Cerebellar nuclear complex (tissue), 1 donor: ENCODE data around the gene CAPN15.

Experiments used
- DNase-seq, 2 experiments: peaks; one replicate each; lab custom pipeline; 2025; lab: John Stamatoyannopoulos, UW

Gene CAPN15

GRCh38 chr16:525520-526180 is 1.9 kb upstream of the CAPN15 start:
- DNase-seq = no peak

- DNase-seq = no peak
Observed at GRCh38 chr16:526181-527014, 1.1 kb upstream of the CAPN15 start.

- no peak for DNase-seq
Observed at GRCh38 chr16:528111-529011, 849 bp downstream of the CAPN15 start.

- no peak for DNase-seq
Observed at GRCh38 chr16:529012-529575, 1.6 kb downstream of the CAPN15 start.

- no peak for DNase-seq
Observed at GRCh38 chr16:530111-530817, 2.8 kb downstream of the CAPN15 start.

DNA sequence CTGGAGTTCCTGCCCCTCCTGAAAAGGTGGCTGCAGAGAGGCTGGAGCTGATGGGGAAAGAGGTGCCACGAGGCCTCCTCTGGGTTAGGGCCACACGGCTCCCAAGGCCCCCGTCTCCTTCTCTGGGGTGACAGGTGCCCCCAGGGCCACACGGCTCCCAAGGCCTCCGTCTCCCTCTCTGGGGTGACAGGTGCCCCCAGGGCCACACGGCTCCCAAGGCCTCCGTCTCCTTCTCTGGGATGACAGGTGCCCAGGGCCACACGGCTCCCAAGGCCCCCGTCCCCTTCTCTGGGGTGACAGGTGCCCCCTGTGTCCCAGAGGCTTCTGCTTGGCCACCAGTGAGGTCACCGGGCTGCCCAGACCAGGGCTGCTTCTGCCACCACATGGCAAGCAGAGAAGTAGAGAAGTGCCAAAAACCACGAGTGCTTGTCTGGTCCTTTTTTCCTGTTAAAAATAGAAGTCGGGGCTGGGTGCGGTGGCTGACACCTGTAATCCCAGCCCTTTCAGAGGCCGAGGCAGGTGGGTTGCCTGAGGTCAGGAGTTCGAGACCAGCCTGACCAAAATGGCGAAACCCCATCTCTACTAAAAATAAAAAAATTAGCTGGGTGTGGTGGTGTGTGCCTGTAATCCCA is 4.1 kb downstream of the CAPN15 start:
- no peak for DNase-seq

DNA sequence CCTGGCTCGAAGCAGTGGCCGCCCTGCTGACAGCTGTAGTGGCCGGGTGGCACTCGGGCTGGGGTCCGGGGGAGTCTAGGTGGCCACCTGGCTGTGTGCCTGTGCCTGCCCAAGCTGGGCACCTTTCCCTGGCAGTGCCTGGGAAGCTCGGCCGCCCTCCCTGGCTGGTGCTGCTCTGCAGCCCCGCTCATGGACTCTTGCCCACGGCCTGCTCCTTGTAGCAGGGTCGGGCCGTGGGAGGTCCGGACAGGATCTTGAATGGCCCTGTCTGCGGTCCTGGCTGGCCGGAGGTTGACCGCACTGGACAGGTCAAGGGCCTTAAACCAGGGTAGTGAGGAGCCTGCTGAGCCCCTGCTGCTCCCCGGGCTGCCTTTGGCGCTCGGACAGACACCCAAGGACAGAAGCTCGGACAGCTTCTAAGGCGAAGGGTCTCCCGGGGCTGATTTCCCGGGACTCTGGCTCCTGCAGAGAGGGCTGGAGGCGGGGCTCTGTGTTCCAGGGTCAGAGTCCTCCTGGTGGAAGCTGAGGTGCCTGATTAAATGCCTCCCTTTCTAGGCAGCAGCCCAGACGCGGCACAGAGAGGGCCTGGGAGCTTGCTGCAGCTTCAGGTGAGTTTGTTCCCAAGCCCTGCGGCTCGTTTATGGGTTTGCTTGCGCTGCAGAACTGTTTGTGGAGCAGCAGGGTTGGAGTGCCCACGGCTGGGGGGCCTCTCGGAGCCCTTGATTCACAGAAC is 6.0 kb downstream of the CAPN15 start:
- no peak for DNase-seq

DNA sequence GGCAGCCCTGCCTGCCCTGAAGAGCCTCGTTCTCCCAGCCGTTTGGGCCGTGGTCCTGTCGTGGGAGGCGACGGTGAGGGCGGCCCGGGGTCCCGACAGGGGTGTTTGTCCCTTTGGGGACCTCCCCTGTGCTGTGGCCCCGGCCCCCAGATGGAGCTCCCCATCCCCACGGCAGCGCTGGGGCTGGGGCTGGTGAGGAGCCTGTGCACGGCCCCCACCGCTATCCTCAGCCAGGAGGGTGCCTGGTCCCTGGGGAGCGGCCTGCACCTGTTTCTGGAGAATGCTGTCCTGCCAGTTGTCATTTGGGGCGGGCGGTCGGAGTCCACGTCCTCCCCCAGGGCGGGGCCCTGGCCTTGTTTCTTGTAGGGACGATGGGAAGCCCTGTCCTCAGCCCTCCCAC is 6.6 kb downstream of the CAPN15 start:
- no peak for DNase-seq

DNA sequence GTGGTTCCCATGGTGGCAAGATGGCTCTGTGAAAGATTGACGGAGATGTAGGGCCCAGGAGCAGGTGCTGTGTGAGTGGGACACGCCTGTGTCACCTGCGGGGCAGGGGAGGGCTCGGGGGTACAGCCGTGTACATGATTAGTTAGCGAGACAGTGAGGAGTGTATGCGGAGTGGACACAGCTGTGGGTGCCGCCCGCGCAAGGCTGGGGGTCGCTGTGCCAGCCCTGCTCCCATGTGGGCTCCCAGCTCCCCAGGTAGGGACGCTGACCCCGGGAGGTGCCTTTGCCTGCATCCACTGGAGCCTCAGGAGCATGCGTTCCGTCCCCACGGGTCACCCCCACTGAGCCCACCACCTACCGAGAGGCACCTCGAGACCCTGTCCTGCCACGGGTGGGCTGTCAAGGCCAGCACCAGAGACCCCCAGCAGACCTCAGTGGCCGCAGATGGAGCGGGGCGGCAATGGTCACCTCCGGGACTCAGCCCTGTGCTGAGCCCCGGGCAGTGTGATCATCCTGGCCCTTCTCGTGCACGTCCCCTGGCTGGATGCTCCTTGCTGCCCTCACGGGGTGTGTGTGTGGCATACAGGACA is 7.4 kb downstream of the CAPN15 start:
- DNase-seq = no peak

- no peak for DNase-seq
Observed at GRCh38 chr16:535446-536405, 8.2 kb downstream of the CAPN15 start.

GRCh38 chr16:536746-537145 is 9.2 kb downstream of the CAPN15 start:
- DNase-seq = no peak

GRCh38 chr16:537415-538335 is 10.2 kb downstream of the CAPN15 start:
- DNase-seq = no peak

- no peak for DNase-seq
Observed at GRCh38 chr16:539901-540530, 12.5 kb downstream of the CAPN15 start.

- no peak for DNase-seq
Observed at GRCh38 chr16:540645-541340, 13.3 kb downstream of the CAPN15 start.

DNA sequence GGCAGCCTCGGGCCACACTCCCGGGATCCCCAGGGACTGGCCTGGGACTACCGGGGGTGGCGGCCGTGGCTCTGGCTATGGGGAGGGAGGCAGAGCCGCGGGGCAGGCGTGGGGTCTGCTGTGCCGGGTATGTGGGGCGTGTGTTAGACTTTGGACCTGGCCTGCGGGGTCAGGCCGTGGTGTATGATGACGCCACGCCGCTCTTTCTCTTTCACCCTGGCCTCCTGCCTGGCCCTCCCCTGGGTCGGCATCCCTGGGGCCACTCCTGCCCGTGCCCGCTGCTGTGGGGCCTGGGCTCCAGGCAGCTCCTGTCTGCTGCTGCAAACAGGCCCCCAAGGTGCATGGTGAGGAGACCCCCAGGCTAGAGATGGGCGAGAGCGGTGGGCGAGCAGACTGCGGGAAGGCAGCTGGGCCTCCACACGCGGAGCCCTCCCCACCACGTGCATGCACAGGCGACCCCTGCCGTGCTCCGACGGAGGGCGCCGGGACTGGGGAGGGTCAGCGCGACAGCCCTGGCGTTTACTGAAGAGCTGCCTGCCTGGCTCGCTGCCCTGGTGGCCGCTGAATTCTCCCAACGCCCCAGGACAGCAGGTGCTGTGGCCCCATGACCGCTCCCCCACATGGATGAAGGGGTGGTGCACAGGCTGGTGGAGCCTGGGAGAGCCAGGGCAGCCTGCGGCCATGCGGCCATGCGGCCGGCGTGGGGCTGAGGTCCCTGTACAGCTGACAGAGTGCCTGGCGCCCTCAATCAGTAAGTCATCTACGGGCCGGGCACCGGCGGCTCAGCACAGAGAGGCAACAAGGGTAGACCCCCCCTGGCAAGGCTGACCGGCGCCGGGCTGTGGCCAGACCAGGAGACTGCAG is 16.0 kb downstream of the CAPN15 start:
- no peak for DNase-seq

- no peak for DNase-seq
Observed at GRCh38 chr16:544517-544916, 17.0 kb downstream of the CAPN15 start.
